K562 (cell line): ENCODE data around the gene RNF11. TPM values are rescaled to one million over a fixed set of nuclear protein-coding genes. Genes with fewer than 3 reads are reported as not detected.

ENCODE experiments used
- CBFA2T3 ChIP-seq: fragments of 450-650 bp; IDR thresholded peaks from 2 replicates; pipeline ENCODE4 v1.6.1; 2017
- CCNT2 ChIP-seq: IDR thresholded peaks from 2 replicates; pipeline ENCODE4 v1.6.1; 2011; ENCODE audit warnings: borderline replicate concordance, low read depth, mild to moderate bottlenecking, moderate library complexity, mixed read lengths, low read length; ENCODE audit not compliant: insufficient read length; ENCODE audit errors: extremely low read depth
- DACH1 ChIP-seq: fragments of 450-650 bp; IDR thresholded peaks from 2 replicates; pipeline ENCODE4 v1.6.1; 2018; ENCODE audit not compliant: partially characterized antibody
- DPF2 ChIP-seq: fragments of 450-650 bp; IDR thresholded peaks from 2 replicates; pipeline ENCODE4 v1.6.1; 2016
- ETS2 ChIP-seq: IDR thresholded peaks from 2 replicates; pipeline ENCODE4 v1.6.1; 2016; ENCODE audit warnings: borderline replicate concordance, missing genetic modification characterization, mild to moderate bottlenecking, moderate library complexity, missing compliant biosample characterization; ENCODE audit not compliant: poor library complexity, severe bottlenecking
- FIP1L1 ChIP-seq: fragments of 200-400 bp; formaldehyde crosslinking; IDR thresholded peaks from 2 replicates; pipeline ENCODE4 v1.6.1; 2018; ENCODE audit warnings: mild to moderate bottlenecking, low read depth, low read length; ENCODE audit not compliant: poor library complexity, severe bottlenecking
- FOXP1 ChIP-seq: sonication (generic); formaldehyde crosslinking; IDR thresholded peaks from 2 replicates; pipeline ENCODE4 v1.8.0; 2022; ENCODE audit warnings: mild to moderate bottlenecking, missing genetic modification reagents
- NRF1 ChIP-seq, 2 experiments: fragments of 450-650 bp; IDR thresholded peaks in 1 of 2; conservative IDR thresholded peaks in 1 of 2; 2 replicates each; pipeline ENCODE4 v1.6.1; 2014; ENCODE audit warnings: mild to moderate bottlenecking in 2 of 2
- POLR2A ChIP-seq: fragments of 450-650 bp; conservative IDR thresholded peaks from 2 replicates; pipeline ENCODE4 v1.6.1; 2016
- POU5F1 ChIP-seq: fragments of 150-350 bp; IDR thresholded peaks from 2 replicates; pipeline ENCODE4 v1.6.1; 2014; ENCODE audit warnings: borderline replicate concordance, low read length, low read depth, mild to moderate bottlenecking; ENCODE audit not compliant: partially characterized antibody
- PRPF4 ChIP-seq: fragments of 200-400 bp; formaldehyde crosslinking; IDR thresholded peaks from one replicate; pipeline ENCODE4 v1.6.1; 2017; ENCODE audit warnings: low read length, low read depth, mild to moderate bottlenecking; ENCODE audit not compliant: insufficient read depth, poor library complexity, severe bottlenecking
- RAD21 ChIP-seq, 2 experiments: fragments of 250-450 bp in 1 of 2; fragments of 450-650 bp in 1 of 2; sonication (Bioruptor Pico) in 1 of 2; formaldehyde crosslinking in 1 of 2; IDR thresholded peaks in 1 of 2; conservative IDR thresholded peaks in 1 of 2; 2 replicates each; pipeline versions ENCODE4 v1.4.0 to v1.8.0; 2020 to 2022; ENCODE audit warnings: mild to moderate bottlenecking in 2 of 2, moderate library complexity in 1 of 2
- RBM25 ChIP-seq: fragments of 200-400 bp; formaldehyde crosslinking; IDR thresholded peaks from 2 replicates; pipeline ENCODE4 v1.6.1; 2018; ENCODE audit warnings: low read length, low read depth, moderate library complexity; ENCODE audit not compliant: severe bottlenecking
- RNF2 ChIP-seq: sonication (generic); IDR thresholded peaks from 2 replicates; pipeline ENCODE4 v1.6.1; 2016
- SP1 ChIP-seq: sonication (generic); formaldehyde crosslinking; IDR thresholded peaks from 2 replicates; pipeline ENCODE4 v1.8.1; 2022; ENCODE audit warnings: mild to moderate bottlenecking, missing genetic modification reagents
- ZNF41 ChIP-seq: fragments of 250-450 bp; sonication (Bioruptor Pico); conservative IDR thresholded peaks from 2 replicates; pipeline ENCODE4 v1.4.0; 2020; ENCODE audit warnings: mild to moderate bottlenecking
- ZNF695 ChIP-seq: fragments of 450-650 bp; formaldehyde crosslinking; IDR thresholded peaks from 2 replicates; pipeline ENCODE4 v1.4.0; 2020; ENCODE audit warnings: mild to moderate bottlenecking, moderate library complexity
- ZNF764 ChIP-seq: fragments of 250-450 bp; sonication (Bioruptor Pico); IDR thresholded peaks from 2 replicates; pipeline ENCODE4 v1.4.0; 2020; ENCODE audit warnings: low read depth, mild to moderate bottlenecking, moderate library complexity
- polyA plus RNA-seq, 8 experiments: library from polyadenylated mRNA; depleted of rRNA in 4 of 8; stranded (reverse) in 5 of 8; unstranded in 3 of 8; fragments of >200 nt; fragmentation: Nextera tagmentation in 2 of 8; fragmentation: Illumina TruSeq in 1 of 8; extraction: Ambion mirVana in 2 of 8; extraction: Trizol in 1 of 8; gene quantifications; 2 replicates each; pipeline versions ENCODE4 v1.2.1 to v1.2.3, GENCODE V29; 2011 to 2014; ENCODE audit warnings: inconsistent platforms in 1 of 8, missing spikeins in 1 of 8
- total RNA-seq, 7 experiments: library from RNA; depleted of rRNA in 6 of 7; stranded (reverse); fragments of >200 nt in 6 of 7; fragmentation: Illumina TruSeq in 2 of 7; extraction: Trizol in 2 of 7; gene quantifications; 2 replicates each; pipeline versions ENCODE4 v1.2.1 to v1.2.3, GENCODE V29; 2011 to 2021; ENCODE audit warnings: low replicate concordance in 1 of 7
- TF ChIP-seq, protein P1 (sequence below), 2 experiments: fragments of 450-650 bp; IDR thresholded peaks; 2 replicates each; pipeline ENCODE4 v1.6.1; 2018; ENCODE audit warnings: mild to moderate bottlenecking in 2 of 2, low read depth in 1 of 2; ENCODE audit not compliant: partially characterized antibody in 2 of 2

RNF11 gene
- total and polyA plus RNA-seq, 9 of the 15 experiments (the other 6 are each of a cell fraction or from before 2014, with no cell fraction given) = 5.7 to 34.3 (median 23.1) TPM

DNA sequence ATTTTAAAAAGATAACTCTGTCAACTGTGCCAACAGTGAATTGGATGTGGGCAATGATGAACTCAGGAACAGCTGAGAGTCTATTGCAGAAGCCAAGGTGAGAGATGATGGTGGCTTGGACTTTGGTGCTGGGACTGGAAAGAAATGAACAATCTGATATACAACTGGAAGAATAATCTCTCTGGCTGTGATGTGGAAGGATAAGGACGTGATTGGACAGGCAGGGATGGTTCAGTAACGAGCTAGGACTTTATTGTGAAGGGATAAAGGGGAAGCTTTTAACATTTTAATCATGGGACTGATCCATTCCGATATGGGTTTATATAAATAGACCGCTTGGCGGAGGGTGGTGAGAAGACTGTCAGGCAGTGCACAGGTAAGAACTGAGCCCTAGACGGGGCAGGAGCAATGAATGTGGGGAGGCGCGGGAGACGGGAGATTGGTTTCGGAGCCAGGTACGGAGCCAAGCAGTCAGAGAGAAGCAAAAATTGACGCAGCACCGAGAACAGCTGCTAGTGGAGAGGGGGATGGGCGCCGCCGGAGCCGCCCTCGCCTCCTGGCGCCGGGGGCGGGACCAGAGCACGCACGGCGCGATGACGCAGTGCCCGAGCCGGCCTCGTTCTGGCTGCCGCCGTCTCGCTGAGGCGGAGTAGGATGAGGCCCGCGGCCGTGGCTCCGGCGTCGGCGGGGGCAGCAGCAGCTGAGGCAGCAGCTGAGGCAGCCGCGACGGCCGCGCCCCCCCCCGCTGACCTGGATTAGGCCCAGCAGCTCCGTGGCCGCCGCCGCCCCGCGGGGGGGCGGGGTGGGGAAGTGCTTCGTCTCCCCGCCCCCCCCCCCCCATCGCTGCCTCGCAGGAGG is at the start of gene RNF11 (continued):
- peak; percentile 97 for TF ChIP-seq CCNT2
- TF ChIP-seq POLR2A = peak; percentile 71
- TF ChIP-seq RBM25 = peak; percentile 57
- peak; percentile 59 for TF ChIP-seq CBFA2T3
- TF ChIP-seq PRPF4 = peak; percentile 82
- TF ChIP-seq ZNF695 = no peak
- TF ChIP-seq FOXP1 = peak; percentile 62; the same call in 1 of the 2 replicates
- TF ChIP-seq RAD21 (CRISPR knock-in tag; conservative IDR thresholded peaks at IDR 0.05 in 1 of 2, IDR thresholded peaks at IDR 0.05 in 1 of 2) = no peak; a peak in 1 of 4 replicates
- TF ChIP-seq, protein P1, sequence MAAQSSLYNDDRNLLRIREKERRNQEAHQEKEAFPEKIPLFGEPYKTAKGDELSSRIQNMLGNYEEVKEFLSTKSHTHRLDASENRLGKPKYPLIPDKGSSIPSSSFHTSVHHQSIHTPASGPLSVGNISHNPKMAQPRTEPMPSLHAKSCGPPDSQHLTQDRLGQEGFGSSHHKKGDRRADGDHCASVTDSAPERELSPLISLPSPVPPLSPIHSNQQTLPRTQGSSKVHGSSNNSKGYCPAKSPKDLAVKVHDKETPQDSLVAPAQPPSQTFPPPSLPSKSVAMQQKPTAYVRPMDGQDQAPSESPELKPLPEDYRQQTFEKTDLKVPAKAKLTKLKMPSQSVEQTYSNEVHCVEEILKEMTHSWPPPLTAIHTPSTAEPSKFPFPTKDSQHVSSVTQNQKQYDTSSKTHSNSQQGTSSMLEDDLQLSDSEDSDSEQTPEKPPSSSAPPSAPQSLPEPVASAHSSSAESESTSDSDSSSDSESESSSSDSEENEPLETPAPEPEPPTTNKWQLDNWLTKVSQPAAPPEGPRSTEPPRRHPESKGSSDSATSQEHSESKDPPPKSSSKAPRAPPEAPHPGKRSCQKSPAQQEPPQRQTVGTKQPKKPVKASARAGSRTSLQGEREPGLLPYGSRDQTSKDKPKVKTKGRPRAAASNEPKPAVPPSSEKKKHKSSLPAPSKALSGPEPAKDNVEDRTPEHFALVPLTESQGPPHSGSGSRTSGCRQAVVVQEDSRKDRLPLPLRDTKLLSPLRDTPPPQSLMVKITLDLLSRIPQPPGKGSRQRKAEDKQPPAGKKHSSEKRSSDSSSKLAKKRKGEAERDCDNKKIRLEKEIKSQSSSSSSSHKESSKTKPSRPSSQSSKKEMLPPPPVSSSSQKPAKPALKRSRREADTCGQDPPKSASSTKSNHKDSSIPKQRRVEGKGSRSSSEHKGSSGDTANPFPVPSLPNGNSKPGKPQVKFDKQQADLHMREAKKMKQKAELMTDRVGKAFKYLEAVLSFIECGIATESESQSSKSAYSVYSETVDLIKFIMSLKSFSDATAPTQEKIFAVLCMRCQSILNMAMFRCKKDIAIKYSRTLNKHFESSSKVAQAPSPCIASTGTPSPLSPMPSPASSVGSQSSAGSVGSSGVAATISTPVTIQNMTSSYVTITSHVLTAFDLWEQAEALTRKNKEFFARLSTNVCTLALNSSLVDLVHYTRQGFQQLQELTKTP (IDR thresholded peaks at IDR 0.05; ENCODE audit: low read depth in 1 of 2, partially characterized antibody in 2 of 2) = no peak
- peak; percentile 82 for TF ChIP-seq SP1 (CRISPR knock-in tag)
- peak; percentile 73 to 79; a peak in 3 of 4 replicates for TF ChIP-seq NRF1 (conservative IDR thresholded peaks at IDR 0.05 in 1 of 2, IDR thresholded peaks at IDR 0.05 in 1 of 2)
- peak; percentile 36 for TF ChIP-seq POU5F1
- TF ChIP-seq DACH1 = peak; percentile 99
- no peak for TF ChIP-seq ZNF764 (CRISPR knock-in tag)
- TF ChIP-seq ETS2 (tag) = no peak
- TF ChIP-seq FIP1L1 = peak; percentile 74
- peak; percentile 72 for TF ChIP-seq RNF2
- TF ChIP-seq DPF2 = peak; percentile 76
- no peak for TF ChIP-seq ZNF41
